Osteocyte (in vitro differentiated cells): ENCODE results near the gene CLEC16A. TPM values are rescaled to one million over a fixed set of nuclear protein-coding genes. Genes with fewer than 3 reads are reported as not detected.

ENCODE experiments used
- DNase-seq: peaks from one replicate; pipeline ENCODE4 v3.0.0; 2021; ENCODE audit warnings: mixed read lengths; ENCODE audit not compliant: unreplicated experiment; ENCODE audit errors: extremely low spot score
- H3K27ac Mint-ChIP-seq: one replicate; pipeline ENCODE4 v1.8.0; 2021; ENCODE audit warnings: mild to moderate bottlenecking, mixed read lengths; ENCODE audit not compliant: unreplicated experiment
- H3K27me3 Mint-ChIP-seq: one replicate; pipeline ENCODE4 v1.8.0; 2021; ENCODE audit warnings: mixed read lengths; ENCODE audit not compliant: unreplicated experiment
- H3K36me3 Mint-ChIP-seq: one replicate; pipeline ENCODE4 v1.8.0; 2021; ENCODE audit warnings: mixed read lengths; ENCODE audit not compliant: unreplicated experiment
- H3K4me1 Mint-ChIP-seq: one replicate; pipeline ENCODE4 v1.8.0; 2021; ENCODE audit warnings: mixed read lengths; ENCODE audit not compliant: unreplicated experiment
- H3K4me3 Mint-ChIP-seq: one replicate; pipeline ENCODE4 v1.8.0; 2021; ENCODE audit warnings: mild to moderate bottlenecking, moderate library complexity, mixed read lengths; ENCODE audit not compliant: unreplicated experiment
- H3K9me3 Mint-ChIP-seq: one replicate; pipeline ENCODE4 v1.8.0; 2021; ENCODE audit warnings: mixed read lengths; ENCODE audit not compliant: unreplicated experiment
- CTCF ChIP-seq: fragments of 200-600 bp; sonication (generic); IDR thresholded peaks from 2 replicates; pipeline ENCODE4 v1.5.0; 2021; ENCODE audit warnings: antibody characterized with exemption, mild to moderate bottlenecking, moderate library complexity
- total RNA-seq: library from RNA; stranded (reverse); gene quantifications from 2 replicates; pipeline ENCODE4 v1.2.1, GENCODE V29; 2021

Gene CLEC16A
- total RNA-seq, 1 donor from 2014 or later, result 22.1 TPM

- Mint-ChIP-seq H3K4me3 (no peak overlapping the region), H3K36me3 (peaks cover 3% of the 10 kb centered on the region), H3K4me1 (peaks cover 11% of the 10 kb centered on the region), H3K9me3 (no peaks in the 10 kb centered on the region), H3K27ac (no peak overlapping the region), H3K27me3 (no peaks in the 10 kb centered on the region)
- no peak for DNase-seq
- no peak for TF ChIP-seq CTCF
Observed at GRCh38 chr16:10934325-10935107, 9.8 kb upstream of the CLEC16A start.

GRCh38 chr16:10935226-10935915 is 9.0 kb upstream of the CLEC16A start:
- H3K27ac Mint-ChIP-seq, result no peak overlapping the region
- H3K4me1 Mint-ChIP-seq, result peaks cover 20% of the 10 kb centered on the region
- H3K9me3 Mint-ChIP-seq, result no peaks in the 10 kb centered on the region
- H3K27me3 Mint-ChIP-seq, result no peaks in the 10 kb centered on the region
- no peak for TF ChIP-seq CTCF
- H3K36me3 Mint-ChIP-seq, result peaks cover 3% of the 10 kb centered on the region
- DNase-seq, result no peak
- H3K4me3 Mint-ChIP-seq, result no peak overlapping the region

- Mint-ChIP-seq H3K4me3 (no peak overlapping the region), H3K4me1 (peaks cover 27% of the 10 kb centered on the region), H3K27me3 (no peaks in the 10 kb centered on the region), H3K27ac (no peak overlapping the region), H3K36me3 (peaks cover 3% of the 10 kb centered on the region), H3K9me3 (no peaks in the 10 kb centered on the region)
- no peak for TF ChIP-seq CTCF
- DNase-seq, result no peak
Observed at GRCh38 chr16:10936272-10936984, 7.9 kb upstream of the CLEC16A start.

GRCh38 chr16:10937068-10937859 is 7.1 kb upstream of the CLEC16A start:
- Mint-ChIP-seq H3K9me3 (no peaks in the 10 kb centered on the region), H3K4me1 (peaks cover 27% of the 10 kb centered on the region), H3K36me3 (peaks cover 3% of the 10 kb centered on the region), H3K27ac (no peak overlapping the region), H3K27me3 (no peaks in the 10 kb centered on the region), H3K4me3 (no peak overlapping the region)
- TF ChIP-seq CTCF, result no peak
- no peak for DNase-seq
